Measurements from ENCODE around the gene BPGM.
A peak's percentile ranks its signal among the peaks of the same experiment; 100 is the strongest.

The BPGM gene

GRCh38 chr7:134611611-134612151 is 35.0 kb upstream of the BPGM start:
- Histone ChIP-seq H3K27ac (no peak overlapping the region), H3K27me3 (no peaks in the 10 kb centered on the region), H3K4me1 (ENCODE audit: control insufficient read depth in 1 of 2, insufficient read depth in 1 of 2, low read depth in 1 of 2, low read length in 1 of 2) (peaks cover 0 to 9% of the 10 kb centered on the region in 2 experiments), H3K4me3 (ENCODE audit: low read depth in 1 of 2, low read length in 1 of 2) (no peak overlapping the region), H3K9me3 (no peaks in the 10 kb centered on the region), H3K36me3 (no peaks in the 10 kb centered on the region)
- no peak for TF ChIP-seq CTCF (IDR thresholded peaks at IDR 0.05)

- TF ChIP-seq CTCF (IDR thresholded peaks at IDR 0.05), result no peak
- Histone ChIP-seq H3K27ac (no peak overlapping the region), H3K4me1 (ENCODE audit: control insufficient read depth in 1 of 2, insufficient read depth in 1 of 2, low read depth in 1 of 2, low read length in 1 of 2) (peaks cover 0 to 9% of the 10 kb centered on the region in 2 experiments), H3K27me3 (no peaks in the 10 kb centered on the region), H3K4me3 (ENCODE audit: low read depth in 1 of 2, low read length in 1 of 2) (no peak overlapping the region), H3K9me3 (no peaks in the 10 kb centered on the region), H3K36me3 (no peaks in the 10 kb centered on the region)
Observed at GRCh38 chr7:134612197-134612596, 34.5 kb upstream of the BPGM start.

GRCh38 chr7:134613623-134614347 is 32.9 kb upstream of the BPGM start:
- no peaks in the 10 kb centered on the region for H3K36me3 ChIP-seq
- H3K27ac ChIP-seq, result peak overlapping the region; percentile 39
- TF ChIP-seq CTCF (IDR thresholded peaks at IDR 0.05), result no peak
- H3K27me3 ChIP-seq, result no peaks in the 10 kb centered on the region
- no peak overlapping the region for H3K4me3 ChIP-seq (ENCODE audit: low read depth in 1 of 2, low read length in 1 of 2)
- H3K4me1 ChIP-seq (ENCODE audit: control insufficient read depth in 1 of 2, insufficient read depth in 1 of 2, low read depth in 1 of 2, low read length in 1 of 2), result peaks cover 0 to 9% of the 10 kb centered on the region in 2 experiments
- no peaks in the 10 kb centered on the region for H3K9me3 ChIP-seq

- Histone ChIP-seq H3K4me1 (ENCODE audit: control insufficient read depth in 1 of 2, insufficient read depth in 1 of 2, low read depth in 1 of 2, low read length in 1 of 2) (peaks cover 0 to 9% of the 10 kb centered on the region in 2 experiments), H3K36me3 (no peaks in the 10 kb centered on the region), H3K27ac (no peak overlapping the region), H3K9me3 (no peaks in the 10 kb centered on the region), H3K4me3 (ENCODE audit: low read depth in 1 of 2, low read length in 1 of 2) (no peak overlapping the region), H3K27me3 (no peaks in the 10 kb centered on the region)
- no peak for TF ChIP-seq CTCF (IDR thresholded peaks at IDR 0.05)
Observed at GRCh38 chr7:134616611-134617010, 30.0 kb upstream of the BPGM start.

- H3K27ac ChIP-seq, result no peak overlapping the region
- peaks cover under 1% of the 10 kb centered on the region for H3K27me3 ChIP-seq
Observed at GRCh38 chr7:134618756-134619530, 27.7 kb upstream of the BPGM start.

More at GRCh38 chr7:134618756-134619530, 27.7 kb upstream of the BPGM start:
- Histone ChIP-seq H3K9me3 (no peaks in the 10 kb centered on the region), H3K36me3 (no peaks in the 10 kb centered on the region), H3K4me3 (ENCODE audit: low read depth in 1 of 2, low read length in 1 of 2) (no peak overlapping the region), H3K4me1 (ENCODE audit: control insufficient read depth in 1 of 2, insufficient read depth in 1 of 2, low read depth in 1 of 2, low read length in 1 of 2) (peaks cover 0 to 2% of the 10 kb centered on the region in 2 experiments)
- no peak for TF ChIP-seq CTCF (IDR thresholded peaks at IDR 0.05)
